ENCODE data around the gene CACNG4.
"Not testable (repeated sequence)": the region's sequence is repeated elsewhere in the genome, so short reads cannot be mapped to it uniquely, and the experiment has no call there.

CACNG4 gene

DNA sequence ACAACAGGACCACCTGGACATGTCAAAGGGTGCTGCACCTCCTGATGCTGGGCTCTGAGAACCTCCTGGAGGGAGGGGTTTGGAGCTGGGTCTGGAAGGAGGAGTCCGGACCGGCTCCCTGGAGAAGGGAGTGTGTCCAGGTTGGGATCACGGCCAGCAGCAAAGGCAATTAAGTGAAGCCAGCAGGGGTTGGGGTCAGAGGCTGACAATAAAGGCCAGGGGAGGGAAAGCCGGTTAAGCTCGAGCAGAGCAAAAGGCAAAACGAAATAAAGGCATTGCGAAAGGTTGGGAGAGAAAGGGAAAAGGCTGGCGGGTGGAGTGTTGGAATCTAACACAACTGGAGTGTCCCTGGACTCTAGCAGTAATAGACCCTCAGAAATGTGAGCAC lies 992 bp upstream of the CACNG4 start:
- no peak for DNase-seq (ENCODE audit: low read depth in 3 of 3, low spot score in 1 of 3)

DNA sequence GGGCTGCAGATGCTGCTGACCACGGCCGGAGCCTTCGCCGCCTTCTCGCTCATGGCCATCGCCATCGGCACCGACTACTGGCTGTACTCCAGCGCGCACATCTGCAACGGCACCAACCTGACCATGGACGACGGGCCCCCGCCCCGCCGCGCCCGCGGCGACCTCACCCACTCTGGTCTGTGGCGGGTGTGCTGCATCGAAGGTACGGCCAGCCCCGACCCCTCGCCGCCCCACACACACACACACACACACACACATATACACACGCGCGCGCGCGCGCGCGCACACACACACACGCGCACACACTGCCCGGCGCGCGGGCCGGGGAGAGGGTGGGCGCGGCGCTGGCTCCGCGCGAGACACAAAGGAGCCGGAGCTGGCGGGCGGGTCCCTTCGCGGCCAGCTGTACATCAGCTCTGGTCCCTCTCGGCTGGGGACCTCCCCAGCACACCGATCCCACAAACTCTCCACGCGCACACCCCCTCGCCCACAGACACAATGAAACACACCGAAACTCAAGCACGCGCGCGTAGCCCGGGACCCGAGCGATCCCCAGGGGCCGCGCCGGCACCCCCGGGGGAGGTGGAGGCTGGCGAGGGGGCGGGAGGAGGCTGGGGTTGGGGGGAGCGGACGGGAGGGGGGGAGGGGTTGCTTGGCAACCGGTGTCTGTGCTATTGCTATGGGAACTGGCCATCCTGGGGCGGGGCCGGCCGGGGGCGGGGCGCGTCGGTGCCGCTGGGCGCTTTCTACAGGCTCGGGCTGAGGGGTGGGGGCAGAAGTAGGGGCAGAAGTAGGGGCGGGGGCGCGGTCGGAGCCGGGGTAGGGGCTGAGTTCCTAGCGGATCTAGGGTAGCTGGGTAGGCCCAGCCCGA lies 658 bp downstream of the CACNG4 start:
- DNase-seq (ENCODE audit: low read depth in 3 of 3, low spot score in 1 of 3), result no peak

DNA sequence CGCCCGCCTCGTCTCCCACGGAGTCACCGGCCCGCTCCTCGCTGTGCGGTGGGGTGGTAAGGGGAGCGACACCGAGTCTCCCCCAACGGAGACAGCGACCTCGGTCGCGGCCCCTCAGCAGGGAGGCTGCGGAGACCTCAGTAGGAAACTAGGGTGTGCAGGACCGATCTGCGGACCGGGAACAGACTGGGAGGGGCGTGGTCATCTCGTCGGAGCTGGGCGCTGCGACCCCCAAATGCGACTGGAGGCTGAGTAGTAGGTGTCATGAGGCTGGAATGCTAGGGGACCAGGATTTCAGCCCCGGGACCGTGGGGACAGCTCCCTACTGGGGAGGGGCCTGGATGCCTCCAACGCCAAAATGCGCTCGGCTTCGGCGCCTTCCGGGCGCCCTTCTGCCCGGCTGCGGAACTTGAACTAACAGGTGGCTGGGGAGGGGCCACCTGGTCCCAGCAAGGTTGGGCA lies 1.3 kb downstream of the CACNG4 start:
- DNase-seq (ENCODE audit: low read depth in 3 of 3, low spot score in 1 of 3), result no peak

DNA sequence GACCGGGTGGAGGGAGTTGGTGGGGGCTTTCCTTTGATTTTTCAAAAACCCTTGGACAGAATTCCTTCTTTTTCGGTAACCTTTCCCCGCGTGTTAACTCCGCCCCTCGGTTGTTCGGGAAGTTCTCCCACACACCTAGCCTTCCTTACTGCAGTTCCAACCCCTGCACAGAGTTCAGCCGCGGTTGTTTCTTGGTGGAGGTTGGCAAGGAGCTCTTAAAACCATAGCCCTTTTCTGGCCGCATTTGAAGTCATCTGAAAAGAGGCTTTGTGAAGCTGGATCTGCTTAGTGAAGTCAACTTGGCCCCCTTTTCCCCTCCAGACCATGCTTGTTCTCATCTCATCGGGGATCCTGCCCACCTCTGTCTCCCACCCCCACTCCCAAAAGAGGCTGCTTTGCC lies 1.8 kb downstream of the CACNG4 start:
- DNase-seq (ENCODE audit: low read depth in 3 of 3, low spot score in 1 of 3), result no peak

DNA sequence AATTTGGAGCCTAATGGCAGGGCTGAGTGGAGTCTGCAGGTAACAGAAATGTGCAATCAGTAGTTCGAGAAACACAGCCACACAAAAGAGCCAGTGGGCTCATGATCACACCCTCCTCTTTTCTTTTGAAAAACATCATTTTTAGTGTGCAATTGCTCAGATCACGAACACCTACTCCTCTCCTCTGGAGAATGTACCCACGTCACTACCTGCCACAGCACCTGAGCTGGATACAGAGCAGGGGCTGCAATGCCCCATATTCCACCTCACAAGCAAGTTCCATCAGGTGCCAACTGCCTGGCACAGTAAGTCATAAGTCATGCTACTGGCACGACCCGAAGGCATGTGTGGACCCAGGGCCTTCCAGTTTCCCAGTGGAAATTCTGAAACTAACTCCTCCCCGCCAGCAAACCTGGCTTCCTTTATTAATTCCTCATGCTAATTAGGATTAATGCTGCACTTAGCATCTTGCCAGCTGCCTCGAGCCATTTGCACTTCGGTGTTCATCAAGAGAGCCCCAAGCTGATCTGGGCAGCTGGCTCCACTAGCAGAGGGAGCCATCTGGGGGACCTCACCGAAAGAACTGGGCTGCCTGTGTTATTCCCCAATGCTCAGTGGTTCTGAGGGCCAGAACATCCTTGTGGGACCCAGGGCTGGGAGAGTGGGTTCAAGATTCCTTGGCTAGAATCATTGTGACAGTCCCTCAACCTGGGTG lies 2.4 kb downstream of the CACNG4 start:
- no peak for DNase-seq (ENCODE audit: low read depth in 3 of 3, low spot score in 1 of 3)

DNA sequence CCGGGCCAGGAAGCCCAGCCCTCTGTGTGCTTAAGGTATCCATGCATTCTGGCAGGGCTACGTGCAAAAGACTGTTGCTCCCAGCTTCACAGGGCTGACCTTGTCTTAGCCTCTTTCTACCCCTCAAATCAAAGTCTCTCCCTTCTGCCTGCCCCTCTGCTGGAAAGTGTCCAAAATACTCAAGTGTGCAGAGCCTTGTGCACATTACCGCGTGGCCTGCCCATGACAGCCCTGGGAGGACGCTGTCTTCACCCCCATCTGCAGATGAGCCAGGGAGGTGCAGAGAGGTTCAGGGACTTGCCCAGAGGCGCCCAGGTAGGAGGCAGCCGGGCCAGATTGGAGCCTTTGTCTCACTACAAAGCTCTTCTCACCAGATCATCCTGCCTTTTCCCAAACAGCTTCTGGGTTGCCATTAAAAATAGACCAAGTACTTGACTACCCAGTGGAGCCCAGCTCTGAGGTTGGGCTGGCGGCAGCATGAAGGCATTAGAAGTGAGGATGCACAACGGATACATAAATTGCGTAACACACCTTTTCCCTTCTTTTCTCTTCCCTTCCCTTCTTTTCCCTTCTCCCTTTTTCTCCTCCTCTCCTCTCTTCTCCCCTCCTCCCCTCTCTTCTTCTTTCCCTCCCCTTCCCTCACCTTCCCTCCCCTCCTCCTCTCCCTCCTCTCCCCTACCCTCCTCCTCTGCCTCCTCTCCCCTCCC lies 3.5 kb downstream of the CACNG4 start:
- no peak for DNase-seq (ENCODE audit: low read depth in 3 of 3, low spot score in 1 of 3)

DNA sequence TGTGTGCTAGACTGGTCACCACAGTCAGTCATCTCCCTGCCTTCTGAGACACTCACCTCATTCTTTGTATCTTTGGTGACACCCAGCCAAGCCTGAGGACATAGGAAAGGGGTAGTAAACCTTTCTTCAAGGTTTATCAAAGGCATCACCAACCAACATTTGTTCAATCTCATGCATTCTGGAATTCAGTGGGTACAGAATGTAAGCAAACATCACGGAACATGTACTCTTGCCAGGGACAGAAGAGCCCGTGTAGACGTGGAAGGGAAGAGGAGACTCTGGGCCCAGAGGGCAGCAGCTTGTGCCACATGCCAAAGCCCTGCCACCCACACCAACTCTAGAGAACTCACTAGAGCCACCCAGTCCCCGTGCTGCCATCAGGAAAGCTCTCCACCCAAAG lies 4.4 kb downstream of the CACNG4 start:
- DNase-seq (ENCODE audit: low read depth in 3 of 3, low spot score in 1 of 3), result no peak

DNA sequence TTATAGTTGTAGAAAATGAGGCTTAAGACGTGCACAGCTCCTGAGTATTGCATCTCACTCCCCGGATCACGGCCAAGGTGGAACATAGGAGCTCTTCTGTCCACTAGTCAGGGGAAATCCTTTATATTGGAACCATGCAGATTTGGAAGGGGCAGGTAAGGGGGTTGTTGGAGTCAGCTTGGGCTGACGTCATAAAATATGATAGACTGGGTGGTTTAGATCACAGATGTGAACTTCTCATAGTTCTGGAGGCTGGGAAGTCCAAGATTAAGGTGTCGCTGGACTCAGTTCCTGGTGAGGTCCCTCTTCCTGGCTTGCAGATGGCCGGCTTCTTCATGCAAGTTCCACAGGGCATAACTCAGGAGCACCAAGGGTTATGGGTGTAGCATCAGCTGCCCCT lies 5.6 kb downstream of the CACNG4 start:
- no peak for DNase-seq (ENCODE audit: low read depth in 3 of 3, low spot score in 1 of 3)

DNA sequence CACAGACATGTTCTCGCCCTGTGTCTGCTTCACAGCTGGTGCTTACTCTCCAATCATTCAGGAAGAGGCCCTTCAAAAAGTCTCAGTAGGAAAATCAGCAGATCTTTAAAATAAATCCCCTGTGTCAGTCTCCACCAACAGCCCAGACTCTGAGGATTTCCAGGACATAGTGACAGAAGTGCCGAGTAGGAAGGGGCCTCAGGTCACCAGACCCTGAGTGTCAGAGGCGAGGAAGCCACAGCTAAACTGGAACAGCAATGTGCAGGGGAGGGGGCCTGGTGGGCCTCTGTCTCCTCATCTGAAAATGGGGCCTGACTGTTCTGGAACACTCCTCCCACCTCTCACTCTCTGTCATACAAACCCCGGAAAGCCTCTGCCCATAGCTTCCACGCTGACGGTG lies 6.3 kb downstream of the CACNG4 start:
- no peak for DNase-seq (ENCODE audit: low read depth in 3 of 3, low spot score in 1 of 3)

DNA sequence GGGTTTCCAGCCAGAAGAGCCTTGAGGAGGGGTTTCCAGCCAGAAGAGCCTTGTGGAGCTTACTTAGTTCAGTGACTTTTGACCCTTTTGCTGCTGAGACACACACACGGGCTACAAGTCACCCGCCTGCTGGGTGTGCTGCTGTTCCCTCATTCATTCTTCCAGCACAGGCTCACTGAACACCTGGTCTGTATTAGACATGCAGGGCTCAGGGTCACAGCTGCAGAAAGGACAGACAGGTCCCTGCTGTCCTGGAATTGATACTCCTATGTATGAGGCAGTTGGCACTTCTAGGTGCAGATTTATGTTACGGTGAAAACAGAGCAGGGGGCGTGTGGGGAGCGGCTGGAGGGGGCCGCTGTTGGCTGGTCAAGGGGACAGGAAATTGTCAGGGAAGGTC lies 6.8 kb downstream of the CACNG4 start:
- DNase-seq (ENCODE audit: low read depth in 3 of 3, low spot score in 1 of 3), result no peak

DNA sequence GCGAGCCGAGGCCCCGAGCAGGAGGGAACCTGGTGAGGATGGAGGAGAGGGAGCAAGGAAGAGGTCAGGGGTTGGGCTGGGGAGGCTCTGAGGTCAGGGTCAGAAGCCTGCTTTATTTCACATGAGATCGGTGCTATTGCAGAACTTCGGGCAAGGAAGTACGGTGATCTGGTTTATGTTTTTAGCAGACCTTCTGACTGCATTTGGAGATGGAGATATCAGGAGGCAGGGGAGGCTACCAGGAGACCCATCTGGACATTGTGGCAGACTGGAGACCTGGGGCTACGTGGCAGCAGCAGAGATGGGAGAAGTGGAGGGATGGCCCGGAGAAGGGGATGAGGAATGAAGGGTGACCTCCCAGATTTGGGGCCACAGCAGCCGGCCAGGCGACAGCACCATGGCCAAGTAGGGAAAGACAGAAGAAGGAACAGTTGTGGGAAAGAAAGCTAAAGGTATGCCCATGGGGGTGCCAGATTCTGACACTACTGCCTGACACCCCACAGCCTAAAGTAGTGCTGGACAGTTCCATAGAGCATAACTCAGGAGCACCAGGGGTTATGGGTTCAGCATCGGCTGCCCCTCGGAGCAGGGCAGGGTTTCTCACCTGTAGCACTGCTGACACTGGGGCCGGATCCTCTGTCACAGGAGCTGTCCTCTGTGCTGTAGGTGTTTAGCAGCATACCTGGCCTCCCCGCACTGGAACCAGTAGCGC lies 7.4 kb downstream of the CACNG4 start:
- no peak for DNase-seq (ENCODE audit: low read depth in 3 of 3, low spot score in 1 of 3)

DNA sequence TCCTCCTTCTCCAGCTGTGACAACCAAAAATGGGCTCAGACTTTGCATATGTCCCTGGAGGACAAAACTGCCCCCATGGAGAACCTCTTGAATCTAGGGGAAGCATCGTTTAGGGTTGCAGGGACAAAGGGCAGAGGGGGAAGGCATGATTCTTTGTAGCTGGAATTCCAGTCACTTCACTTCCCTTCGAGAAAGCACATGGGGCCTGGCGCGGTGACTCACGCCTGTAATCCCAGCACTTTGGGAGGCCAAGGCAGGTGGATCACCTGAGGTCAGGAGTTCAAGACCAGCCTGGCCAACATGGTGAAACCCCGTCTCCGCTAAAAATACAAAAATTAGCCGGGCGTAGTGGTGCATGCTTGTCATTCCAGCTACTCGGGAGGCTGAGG lies 7.9 kb downstream of the CACNG4 start:
- DNase-seq (ENCODE audit: low read depth in 3 of 3, low spot score in 1 of 3), result not testable (repeated sequence)

DNA sequence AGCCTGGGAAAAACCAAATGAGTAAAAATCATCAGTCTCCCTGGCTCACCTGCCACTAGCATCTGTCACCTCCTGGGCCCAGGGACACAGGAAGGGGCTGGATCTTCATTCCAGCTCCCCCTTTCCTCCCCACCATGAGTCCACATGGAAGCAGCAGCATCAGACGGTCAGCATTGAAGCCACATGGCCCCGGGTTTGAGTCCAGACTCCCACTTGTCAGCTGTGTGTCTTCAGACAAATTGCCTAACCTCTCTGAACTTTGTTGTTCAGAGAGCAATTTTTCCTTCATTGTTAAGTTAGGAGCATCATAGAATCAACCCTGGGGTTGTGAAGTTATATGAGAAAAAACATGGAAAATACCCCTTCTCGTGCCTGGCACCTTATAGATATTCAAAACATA lies 10.7 kb downstream of the CACNG4 start:
- DNase-seq (ENCODE audit: low read depth in 3 of 3, low spot score in 1 of 3), result no peak

DNA sequence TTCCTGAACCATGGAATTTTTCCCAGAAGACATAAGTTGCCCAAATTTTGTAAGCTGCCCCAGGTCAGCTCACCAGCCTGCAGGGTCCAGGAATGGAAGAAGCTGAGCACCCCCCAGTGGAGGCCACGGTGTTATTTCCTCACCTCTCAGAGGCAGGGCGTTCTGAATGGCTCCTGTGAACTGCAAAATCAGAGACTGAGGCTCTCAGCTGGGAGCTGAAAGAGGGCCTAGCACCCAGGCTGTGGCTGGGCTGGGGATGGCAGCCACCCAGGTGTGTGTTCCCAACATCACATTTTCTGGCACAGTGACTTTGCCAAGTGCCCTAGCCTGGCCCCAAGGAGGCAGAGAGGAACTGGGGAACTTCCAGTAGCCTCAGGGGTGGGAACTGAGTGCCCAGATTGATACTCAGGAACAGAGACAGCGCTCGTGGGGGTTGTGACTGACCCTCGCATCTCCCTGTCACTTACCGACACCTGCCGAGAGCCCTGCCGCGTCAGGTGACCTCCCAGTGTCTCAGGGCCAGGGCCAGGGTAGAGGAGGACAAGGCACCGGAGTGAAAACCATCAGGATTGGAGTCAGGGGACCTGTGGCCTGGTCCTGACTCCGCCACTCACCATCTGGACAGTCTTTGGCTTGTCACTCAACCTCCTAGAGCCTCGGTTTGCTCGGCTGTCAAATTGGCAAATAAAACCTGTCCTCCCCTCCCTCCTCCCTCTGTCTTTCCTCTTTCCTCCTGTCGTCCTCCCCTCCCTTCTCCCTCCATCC lies 11.3 kb downstream of the CACNG4 start:
- no peak for DNase-seq (ENCODE audit: low read depth in 3 of 3, low spot score in 1 of 3)

DNA sequence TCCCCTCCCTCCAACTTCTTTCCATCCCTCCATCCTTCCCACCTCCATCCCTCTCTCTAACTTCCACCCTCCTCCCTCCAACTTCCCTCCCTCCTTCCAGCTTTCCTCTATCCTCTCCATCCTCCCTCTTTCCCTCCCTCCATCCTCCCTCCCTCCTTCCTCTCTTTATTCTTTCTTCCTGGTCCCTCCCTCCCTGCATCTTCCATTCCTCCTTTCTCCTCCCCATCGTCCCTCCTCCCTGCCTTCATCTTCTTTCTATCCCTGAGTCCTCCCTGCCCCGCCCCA lies 11.8 kb downstream of the CACNG4 start:
- DNase-seq (ENCODE audit: low read depth in 3 of 3, low spot score in 1 of 3), result no peak

DNA sequence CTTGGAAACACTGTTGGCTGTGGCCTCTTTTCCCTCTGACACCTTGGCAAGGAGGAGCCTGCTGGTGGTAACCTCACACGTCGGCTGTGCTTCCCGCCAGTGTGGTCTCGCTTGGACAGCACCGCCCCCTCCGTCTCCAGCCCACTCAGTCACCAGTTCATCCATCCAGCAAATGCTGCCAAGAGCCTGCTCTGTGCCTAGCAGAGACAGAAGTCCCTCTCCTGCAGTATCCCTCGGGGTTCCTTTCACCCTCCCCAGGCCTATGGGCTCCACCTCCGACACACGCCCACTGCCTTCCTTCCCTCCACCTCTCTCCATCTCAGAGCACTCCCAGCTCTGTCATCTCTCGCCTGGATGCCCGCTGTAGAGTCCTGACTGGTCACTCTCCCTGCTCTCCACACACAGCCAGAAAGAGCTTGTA lies 12.3 kb downstream of the CACNG4 start:
- DNase-seq (ENCODE audit: low read depth in 3 of 3, low spot score in 1 of 3), result no peak

DNA sequence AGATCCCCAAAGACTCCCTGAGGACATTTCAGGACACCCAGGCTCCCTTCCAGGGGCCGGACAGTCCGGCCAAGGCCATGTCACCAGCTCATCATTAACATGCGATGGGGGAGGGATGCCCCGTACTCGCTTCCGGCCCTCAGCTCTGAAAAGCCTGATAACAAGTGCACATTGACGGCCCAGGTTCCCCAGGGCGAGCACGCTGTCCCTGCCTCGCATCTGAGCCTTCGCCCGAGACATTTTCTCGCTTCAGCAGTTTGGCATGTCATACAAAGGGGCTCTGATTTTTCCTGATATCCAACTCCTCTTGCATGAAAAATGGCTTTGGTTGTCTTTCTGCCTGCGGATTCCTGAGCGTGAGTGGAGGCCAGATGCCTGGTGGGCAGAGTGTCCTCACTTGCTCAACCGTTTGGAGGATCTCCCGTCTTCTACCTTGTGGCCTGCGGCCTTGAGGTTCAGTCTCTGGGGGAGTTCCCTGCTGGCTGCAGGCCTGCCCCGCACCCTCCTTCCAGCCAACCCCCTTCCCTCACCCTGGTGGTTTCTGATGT lies 14.1 kb downstream of the CACNG4 start:
- no peak for DNase-seq (ENCODE audit: low read depth in 3 of 3, low spot score in 1 of 3)

DNA sequence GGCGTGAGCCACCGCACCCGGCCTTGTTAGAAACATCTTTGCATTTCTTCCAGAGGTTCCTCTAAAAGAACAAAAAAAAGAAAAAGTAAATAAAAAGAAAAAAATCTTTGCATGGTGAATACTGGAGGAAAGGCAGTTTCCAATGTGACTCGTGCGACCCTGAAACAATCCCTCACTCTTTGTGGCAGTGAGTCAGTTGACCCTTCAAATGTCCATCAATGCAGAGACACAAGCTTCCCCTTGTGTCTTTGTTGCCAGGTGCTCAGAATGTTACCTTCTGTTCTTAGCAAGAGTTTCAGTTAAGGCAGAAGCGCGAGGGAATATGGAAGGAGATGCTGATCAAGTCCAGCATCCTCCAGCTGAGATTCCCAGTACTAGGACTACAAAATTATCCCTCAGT lies 16.4 kb downstream of the CACNG4 start:
- no peak for DNase-seq (ENCODE audit: low read depth in 3 of 3, low spot score in 1 of 3)

DNA sequence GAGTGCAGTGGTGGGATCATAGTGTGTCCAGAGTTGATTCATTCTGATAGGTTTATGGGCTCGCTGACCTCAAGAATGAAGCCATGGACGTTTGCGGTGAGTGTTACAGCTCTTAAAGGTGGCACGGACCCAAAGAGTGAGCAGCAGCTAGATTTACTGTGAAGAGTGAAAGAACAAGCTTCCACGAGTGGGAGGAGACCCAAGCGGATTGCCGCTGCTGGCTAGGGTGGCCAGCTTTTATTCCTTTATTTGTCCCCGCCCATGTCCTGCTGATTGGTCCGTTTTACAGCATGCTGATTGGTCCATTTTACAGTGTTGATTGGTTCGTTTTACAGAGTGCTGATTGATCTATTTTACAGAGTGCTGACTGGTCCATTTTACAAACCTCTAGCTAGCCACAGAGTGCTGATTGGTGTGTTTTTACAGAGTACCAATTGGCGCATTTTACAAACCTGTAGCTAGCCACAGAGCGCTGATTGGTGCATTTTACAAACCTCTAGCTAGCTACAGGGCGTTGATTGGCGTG lies 17.5 kb downstream of the CACNG4 start:
- DNase-seq (ENCODE audit: low read depth in 3 of 3, low spot score in 1 of 3), result no peak

DNA sequence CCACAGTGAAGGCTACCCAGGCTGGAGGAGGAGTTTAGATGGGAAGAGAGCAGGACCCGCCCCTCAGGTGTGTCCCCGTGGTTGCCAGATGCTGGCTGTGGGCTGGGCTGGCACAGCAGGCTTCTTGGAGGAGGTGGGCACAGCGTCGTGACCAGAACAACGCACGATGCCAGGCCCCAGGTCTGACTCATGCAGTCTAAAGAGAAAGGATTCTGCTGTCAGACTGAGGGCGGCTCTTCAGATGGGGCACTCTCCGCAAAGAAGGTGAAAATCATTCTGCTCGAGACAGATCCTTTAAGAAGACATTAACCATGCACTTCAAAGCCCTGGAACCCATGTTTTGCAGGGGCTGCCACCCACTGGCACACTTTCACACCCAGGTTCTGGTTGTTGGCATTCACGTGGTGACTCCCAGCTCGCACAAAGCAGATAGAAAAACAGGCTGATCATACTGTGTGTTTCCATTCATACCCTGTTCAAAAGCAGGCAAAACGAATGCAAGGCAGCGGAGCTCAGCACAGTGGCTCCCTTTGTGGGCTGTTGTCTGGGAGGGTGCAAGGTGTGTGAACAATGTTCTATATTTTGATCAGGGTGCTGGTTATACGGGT lies 19.0 kb downstream of the CACNG4 start:
- no peak for DNase-seq (ENCODE audit: low read depth in 3 of 3, low spot score in 1 of 3)
